Ecto neural progenitor cell (in vitro differentiated cells): ENCODE measurements around the gene USP32.
A peak's percentile ranks its signal among the peaks of the same experiment; 100 is the strongest.
"Not testable (repeated sequence)": the region's sequence is repeated elsewhere in the genome, so short reads cannot be mapped to it uniquely, and the experiment has no call there.

Source experiments
- DNase-seq: peaks from one replicate; pipeline ENCODE4 v3.0.0-alpha.2; 2018; ENCODE audit warnings: low spot score

The USP32 gene

GRCh38 chr17:60403523-60403810 is 11.5 kb upstream of the USP32 start:
- no peak for DNase-seq

- DNase-seq = no peak
Observed at GRCh38 chr17:60401819-60402218, 9.9 kb upstream of the USP32 start.

- no peak for DNase-seq
Observed at GRCh38 chr17:60398227-60398959, 6.5 kb upstream of the USP32 start.

- DNase-seq = no peak
Observed at GRCh38 chr17:60396412-60396811, 4.5 kb upstream of the USP32 start.

GRCh38 chr17:60395508-60396065 is 3.7 kb upstream of the USP32 start:
- DNase-seq = no peak

- DNase-seq = no peak
Observed at GRCh38 chr17:60393840-60394723, 2.1 kb upstream of the USP32 start.

GRCh38 chr17:60392845-60393702 is 1.1 kb upstream of the USP32 start:
- no peak for DNase-seq

- no peak for DNase-seq
Observed at GRCh38 chr17:60391471-60392041, 377 bp downstream of the USP32 start.

- DNase-seq = peak; percentile 62
Observed at GRCh38 chr17:60390925-60391470, 935 bp downstream of the USP32 start.

- DNase-seq = no peak
Observed at GRCh38 chr17:60390186-60390585, 1.7 kb downstream of the USP32 start.

GRCh38 chr17:60388742-60389141 is 3.2 kb downstream of the USP32 start:
- DNase-seq = no peak

GRCh38 chr17:60387666-60388065 is 4.3 kb downstream of the USP32 start:
- no peak for DNase-seq

- no peak for DNase-seq
Observed at GRCh38 chr17:60386147-60387058, 5.5 kb downstream of the USP32 start.

GRCh38 chr17:60384921-60385320 is 7.0 kb downstream of the USP32 start:
- not testable (repeated sequence) for DNase-seq

- no peak for DNase-seq
Observed at GRCh38 chr17:60383379-60383778, 8.6 kb downstream of the USP32 start.

- DNase-seq = no peak
Observed at GRCh38 chr17:60381958-60382357, 10.0 kb downstream of the USP32 start.

GRCh38 chr17:60379461-60379860 is 12.5 kb downstream of the USP32 start:
- not testable (repeated sequence) for DNase-seq

GRCh38 chr17:60378187-60378586 is 13.7 kb downstream of the USP32 start:
- DNase-seq = not testable (repeated sequence)

- DNase-seq = no peak
Observed at GRCh38 chr17:60372790-60373483, 19.0 kb downstream of the USP32 start.
